ENCODE measurements around the gene RCBTB2. TPM values are rescaled to one million over a fixed set of nuclear protein-coding genes. Genes with fewer than 3 reads are reported as not detected.

RCBTB2 gene
- total RNA-seq, 2 experiments from 2014 or later = 6.1 to 6.5 TPM

DNA sequence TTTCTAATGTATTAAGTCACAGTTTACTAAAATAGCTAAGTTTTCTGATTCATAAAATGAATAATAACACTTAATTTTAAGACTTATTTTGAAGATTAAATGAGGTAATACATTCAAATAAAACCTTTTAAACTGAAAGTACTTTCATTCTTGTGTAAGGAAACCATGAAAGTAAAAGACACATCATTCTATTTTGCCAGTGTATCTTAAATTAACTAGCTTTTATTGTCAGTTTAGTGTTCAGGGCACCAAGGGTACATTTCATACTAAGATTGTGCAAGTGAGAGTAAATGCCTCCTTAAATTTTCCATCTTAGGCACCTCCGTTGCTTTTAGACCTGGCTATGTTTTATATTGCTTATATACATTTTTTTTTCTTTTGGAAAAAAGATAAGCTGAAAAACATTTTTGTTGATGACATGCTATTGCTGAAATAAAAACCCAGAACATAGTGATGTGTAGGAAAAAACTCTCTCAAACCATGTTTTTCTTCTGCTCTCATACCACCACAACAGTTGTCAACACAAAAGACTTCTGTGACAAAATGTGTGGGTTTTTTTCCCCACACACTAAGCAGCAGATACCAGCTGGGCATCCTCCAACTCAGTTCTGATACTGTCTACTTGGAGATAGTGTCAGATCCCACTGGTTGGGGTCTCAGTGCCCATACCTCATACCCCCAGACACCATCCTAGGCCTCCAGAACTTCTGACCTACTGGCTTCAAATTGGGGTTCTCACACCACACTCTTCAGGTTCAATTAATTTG is 89.3 kb downstream of the RCBTB2 start:
- Mint-ChIP-seq H3K4me1 (ENCODE audit: low read depth) (peaks cover 26% of the 10 kb centered on the region), H3K9me3 (no peaks in the 10 kb centered on the region), H3K27me3 (no peaks in the 10 kb centered on the region), H3K27ac (peak overlapping the region; percentile 61), H3K4me3 (peak overlapping the region; percentile 15), H3K36me3 (ENCODE audit: low read depth) (no peaks in the 10 kb centered on the region)
- ATAC-seq (ENCODE audit: poor library complexity) = no peak
- intact Hi-C loops (cut with DNase I, micrococcal nuclease) = no loop called here
- ChIA-PET CTCF (interaction anchor here (1.2 to 2.9 kb wide), 2 partner anchors 52 to 137 kb away, joined by 3 to 9 read pairs; no protein-coding TSS in a partner anchor), POLR2A (interaction anchor here (0.9 to 2.1 kb wide), 7 partner anchors 8 to 89 kb away, joined by 3 to 15 read pairs (median 6); partner anchors contain the start of genes LPAR6 and RCBTB2)
- TF ChIP-seq, protein P1, sequence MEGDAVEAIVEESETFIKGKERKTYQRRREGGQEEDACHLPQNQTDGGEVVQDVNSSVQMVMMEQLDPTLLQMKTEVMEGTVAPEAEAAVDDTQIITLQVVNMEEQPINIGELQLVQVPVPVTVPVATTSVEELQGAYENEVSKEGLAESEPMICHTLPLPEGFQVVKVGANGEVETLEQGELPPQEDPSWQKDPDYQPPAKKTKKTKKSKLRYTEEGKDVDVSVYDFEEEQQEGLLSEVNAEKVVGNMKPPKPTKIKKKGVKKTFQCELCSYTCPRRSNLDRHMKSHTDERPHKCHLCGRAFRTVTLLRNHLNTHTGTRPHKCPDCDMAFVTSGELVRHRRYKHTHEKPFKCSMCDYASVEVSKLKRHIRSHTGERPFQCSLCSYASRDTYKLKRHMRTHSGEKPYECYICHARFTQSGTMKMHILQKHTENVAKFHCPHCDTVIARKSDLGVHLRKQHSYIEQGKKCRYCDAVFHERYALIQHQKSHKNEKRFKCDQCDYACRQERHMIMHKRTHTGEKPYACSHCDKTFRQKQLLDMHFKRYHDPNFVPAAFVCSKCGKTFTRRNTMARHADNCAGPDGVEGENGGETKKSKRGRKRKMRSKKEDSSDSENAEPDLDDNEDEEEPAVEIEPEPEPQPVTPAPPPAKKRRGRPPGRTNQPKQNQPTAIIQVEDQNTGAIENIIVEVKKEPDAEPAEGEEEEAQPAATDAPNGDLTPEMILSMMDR (IDR thresholded peaks at IDR 0.05) = no peak
- Histone ChIP-seq H3K4me3 (ENCODE audit: low read length) (no peak overlapping the region), H3K9me3 (ENCODE audit: control insufficient read depth in 1 of 2, insufficient read depth in 1 of 2, low read length in 2 of 2) (no peaks in the 10 kb centered on the region), H3K4me1 (ENCODE audit: insufficient read depth, low read length) (peaks cover 8% of the 10 kb centered on the region), H3K36me3 (ENCODE audit: insufficient read depth, low read length) (no peaks in the 10 kb centered on the region), H3K27ac (ENCODE audit: low read depth in 1 of 2, low read length in 2 of 2) (no peak overlapping the region), H3K27me3 (ENCODE audit: control insufficient read depth in 1 of 2, insufficient read depth in 2 of 2, low read length in 2 of 2) (no peaks in the 10 kb centered on the region)
- peak in 1 of 14 experiments; percentile 21 for DNase-seq

Other genes starting within 250 kb of the RCBTB2 start
- 10 to 100 TPM; 14.9 to 18.4 TPM for gene RB1, start 229.3 kb downstream of the RCBTB2 start, total RNA-seq
- gene LPAR6, start 120.0 kb downstream of the RCBTB2 start, total RNA-seq = 10 to 100 TPM; 15.5 to 19.4 TPM
- gene CYSLTR2, start 120.8 kb upstream of the RCBTB2 start, total RNA-seq = 1 to 10 TPM; 2.4 to 2.7 TPM